Astrocyte (in vitro differentiated cells and primary cell): ENCODE data around the gene CNPY3. TPM values are rescaled to one million over a fixed set of nuclear protein-coding genes. Genes with fewer than 3 reads are reported as not detected.

Source experiments
- DNase-seq: peaks from one replicate; pipeline ENCODE4 v3.0.0-alpha.2; 2010; ENCODE audit warnings: low read depth
- FAIRE-seq: peaks from 2 replicates; lab custom pipeline; 2011; peaks lifted over from hg19 to GRCh38; lab: Jason Lieb, UNC
- H2AFZ ChIP-seq: 2 replicates; pipeline ENCODE4 v1.6.0; 2012; ENCODE audit warnings: low read depth, low read length, inconsistent platforms
- H3K27ac ChIP-seq: 2 replicates; pipeline ENCODE4 v1.5.1; 2011; ENCODE audit warnings: low read depth, low read length, inconsistent platforms
- H3K27me3 ChIP-seq: 2 replicates; pipeline ENCODE4 v1.6.0; 2011; ENCODE audit warnings: low read length, inconsistent platforms; ENCODE audit not compliant: insufficient read depth
- H3K36me3 ChIP-seq: 2 replicates; pipeline ENCODE4 v1.5.1; 2011; ENCODE audit warnings: low read length, inconsistent platforms; ENCODE audit not compliant: insufficient read depth
- H3K4me1 ChIP-seq: 2 replicates; pipeline ENCODE4 v1.5.1; 2011; ENCODE audit warnings: low read length, inconsistent platforms; ENCODE audit not compliant: insufficient read depth
- H3K4me2 ChIP-seq: 2 replicates; pipeline ENCODE4 v1.6.0; 2012; ENCODE audit warnings: low read length, inconsistent platforms
- H3K4me3 ChIP-seq: 2 replicates; pipeline ENCODE4 v1.5.1; 2011; ENCODE audit warnings: low read depth, mild to moderate bottlenecking, low read length, inconsistent platforms; ENCODE audit not compliant: insufficient read depth
- H3K79me2 ChIP-seq: 2 replicates; pipeline ENCODE4 v1.6.0; 2012; ENCODE audit warnings: mild to moderate bottlenecking, low read length, inconsistent platforms; ENCODE audit not compliant: insufficient read depth
- H3K9ac ChIP-seq: 2 replicates; pipeline ENCODE4 v1.6.0; 2012; ENCODE audit warnings: mild to moderate bottlenecking, low read length, inconsistent platforms
- H3K9me3 ChIP-seq: 2 replicates; pipeline ENCODE4 v1.5.1; 2012; ENCODE audit warnings: low read depth, mild to moderate bottlenecking, low read length, inconsistent platforms; ENCODE audit not compliant: insufficient read depth
- H4K20me1 ChIP-seq: 2 replicates; pipeline ENCODE4 v1.6.0; 2012; ENCODE audit warnings: low read length, inconsistent platforms; ENCODE audit not compliant: insufficient read depth
- H3K27ac Mint-ChIP-seq: one replicate; pipeline ENCODE4 v1.8.0; 2021; ENCODE audit warnings: mild to moderate bottlenecking, mixed read lengths; ENCODE audit not compliant: unreplicated experiment
- H3K27me3 Mint-ChIP-seq: one replicate; pipeline ENCODE4 v1.8.0; 2021; ENCODE audit warnings: low read depth, mixed read lengths; ENCODE audit not compliant: unreplicated experiment
- H3K36me3 Mint-ChIP-seq: one replicate; pipeline ENCODE4 v1.8.0; 2021; ENCODE audit warnings: low read depth, mixed read lengths; ENCODE audit not compliant: unreplicated experiment
- H3K4me1 Mint-ChIP-seq: one replicate; pipeline ENCODE4 v1.8.0; 2021; ENCODE audit warnings: low read depth, mixed read lengths; ENCODE audit not compliant: unreplicated experiment
- H3K4me3 Mint-ChIP-seq: one replicate; pipeline ENCODE4 v1.8.0; 2021; ENCODE audit warnings: mild to moderate bottlenecking, moderate library complexity, mixed read lengths; ENCODE audit not compliant: unreplicated experiment
- H3K9me3 Mint-ChIP-seq: one replicate; pipeline ENCODE4 v1.8.0; 2021; ENCODE audit warnings: mild to moderate bottlenecking, mixed read lengths; ENCODE audit not compliant: unreplicated experiment
- CTCF ChIP-seq: IDR thresholded peaks from 2 replicates; pipeline ENCODE4 v1.5.1; 2011; ENCODE audit warnings: low read depth, mild to moderate bottlenecking, inconsistent platforms, low read length, moderate library complexity; ENCODE audit not compliant: insufficient read depth
- EZH2 ChIP-seq: IDR thresholded peaks from 2 replicates; pipeline ENCODE4 v1.6.1; 2012; ENCODE audit warnings: mild to moderate bottlenecking, low read length, inconsistent platforms; ENCODE audit not compliant: insufficient read depth
- total RNA-seq: library from RNA; stranded (reverse); gene quantifications from 2 replicates; pipeline ENCODE4 v1.2.1, GENCODE V29; 2021

CNPY3 gene
- total RNA-seq, 1 donor from 2014 or later, result 37.4 TPM

GRCh38 chr6:42987533-42988451 lies 58.5 kb downstream of the CNPY3 start:
- Mint-ChIP-seq H3K27ac (no peak overlapping the region), H3K9me3 (no peaks in the 10 kb centered on the region)

DNA sequence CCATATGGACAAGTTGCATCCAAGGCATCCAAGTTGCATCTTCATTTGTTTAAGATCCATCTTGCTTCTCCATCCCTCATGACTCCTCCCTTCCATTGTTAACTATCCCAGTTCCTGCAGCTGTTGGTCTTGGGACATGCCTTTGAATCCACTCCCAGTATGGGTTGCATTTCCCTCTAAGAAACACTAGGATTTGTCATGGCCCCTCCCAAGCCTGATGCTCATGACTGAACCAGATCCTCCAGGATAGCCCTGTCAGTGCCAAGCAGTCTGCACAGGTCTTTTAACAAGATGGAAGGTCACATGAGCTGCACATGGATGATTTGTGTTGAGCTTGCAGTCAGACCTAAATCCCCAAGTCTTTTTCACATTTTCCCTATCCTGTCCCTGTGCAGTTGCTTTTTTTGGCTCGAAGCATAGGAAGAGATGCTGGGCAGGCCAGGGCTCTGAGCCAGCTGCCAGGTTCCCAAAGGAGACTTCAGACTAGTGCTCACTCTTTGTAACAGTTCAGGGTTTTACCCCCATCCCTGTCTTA lies 59.3 kb downstream of the CNPY3 start:
- Histone ChIP-seq H3K9ac (no peak overlapping the region), H3K27me3 (no peaks in the 10 kb centered on the region), H3K79me2 (peaks cover 53% of the 10 kb centered on the region), H3K27ac (no peak overlapping the region), H4K20me1 (peaks cover 61% of the 10 kb centered on the region), H2AFZ (no peak overlapping the region), H3K9me3 (no peaks in the 10 kb centered on the region), H3K4me1 (peaks cover 21% of the 10 kb centered on the region), H3K4me2 (no peak overlapping the region), H3K36me3 (peaks cover 10% of the 10 kb centered on the region), H3K4me3 (no peak overlapping the region)
- Mint-ChIP-seq H3K27ac (no peak overlapping the region), H3K4me1 (peaks cover 27% of the 10 kb centered on the region), H3K9me3 (no peaks in the 10 kb centered on the region), H3K4me3 (no peak overlapping the region), H3K36me3 (peaks cover 13% of the 10 kb centered on the region), H3K27me3 (no peaks in the 10 kb centered on the region)
- FAIRE-seq (no peak), DNase-seq (peak; percentile 12)
- TF ChIP-seq CTCF, result no peak
- no peak for TF ChIP-seq EZH2

More at GRCh38 chr6:42987533-42988451, 58.5 kb downstream of the CNPY3 start:
- Histone ChIP-seq H3K9me3 (no peaks in the 10 kb centered on the region), H3K4me2 (peak overlapping the region; percentile 97), H3K4me1 (peaks cover 21% of the 10 kb centered on the region), H3K36me3 (peaks cover 9% of the 10 kb centered on the region), H2AFZ (no peak overlapping the region), H3K4me3 (no peak overlapping the region), H3K27me3 (no peaks in the 10 kb centered on the region), H4K20me1 (peaks cover 58% of the 10 kb centered on the region), H3K27ac (no peak overlapping the region), H3K9ac (no peak overlapping the region), H3K79me2 (peaks cover 50% of the 10 kb centered on the region)
- FAIRE-seq, result no peak
- H3K4me1 Mint-ChIP-seq, result peaks cover 24% of the 10 kb centered on the region
- DNase-seq, result no peak
- TF ChIP-seq CTCF (no peak), EZH2 (no peak)
- H3K4me3 Mint-ChIP-seq, result no peak overlapping the region
- H3K36me3 Mint-ChIP-seq, result peaks cover 10% of the 10 kb centered on the region
- no peaks in the 10 kb centered on the region for H3K27me3 Mint-ChIP-seq

Other genes with a start within 250 kb of the CNPY3 start
- not detected in 2 replicates for gene PRPH2, start 206.9 kb upstream of the CNPY3 start, total RNA-seq
- 25.8 and 27.4 TPM in 2 replicates for gene TBCC, start 183.4 kb upstream of the CNPY3 start, total RNA-seq
- gene BICRAL, start 147.4 kb upstream of the CNPY3 start, total RNA-seq, result 5.9 and 7.1 TPM in 2 replicates
- gene RPL7L1, start 49.9 kb upstream of the CNPY3 start, total RNA-seq, result 90.1 and 92.0 TPM in 2 replicates
- gene PTCRA, start 13.4 kb upstream of the CNPY3 start, total RNA-seq, result not detected in 2 replicates
- gene GNMT, start 31.3 kb downstream of the CNPY3 start, total RNA-seq, result 0.68 TPM in 1 of 2 replicates, not detected in the other
- 22.7 and 27.1 TPM in 2 replicates for gene PEX6, start 49.7 kb downstream of the CNPY3 start, total RNA-seq
- 48.0 and 53.0 TPM in 2 replicates for gene PPP2R5D, start 55.1 kb downstream of the CNPY3 start, total RNA-seq
- gene MEA1, start 84.5 kb downstream of the CNPY3 start, total RNA-seq, result 54.2 and 55.9 TPM in 2 replicates
- 67.4 and 69.6 TPM in 2 replicates for gene KLHDC3, start 84.8 kb downstream of the CNPY3 start, total RNA-seq
- 68.6 and 77.9 TPM in 2 replicates for gene RRP36, start 92.1 kb downstream of the CNPY3 start, total RNA-seq
- gene CUL7, start 124.4 kb downstream of the CNPY3 start, total RNA-seq, result 21.2 and 26.3 TPM in 2 replicates
- gene MRPL2, start 130.0 kb downstream of the CNPY3 start, total RNA-seq, result 47.4 and 59.7 TPM in 2 replicates
- 34.1 and 35.4 TPM in 2 replicates for gene KLC4, start 130.2 kb downstream of the CNPY3 start, total RNA-seq
- gene PTK7, start 146.8 kb downstream of the CNPY3 start, total RNA-seq, result 506 and 728 TPM in 2 replicates
- 53.5 and 54.9 TPM in 2 replicates for gene SRF, start 241.8 kb downstream of the CNPY3 start, total RNA-seq